ENCODE results near the gene NRCAM. TPM values are rescaled to one million over a fixed set of nuclear protein-coding genes. Genes with fewer than 3 reads are reported as not detected.

The NRCAM gene
- total and polyA plus RNA-seq, 2 of the 8 experiments (the other 6 are each of a cell fraction or from before 2014, with no cell fraction given), result 2.7 to 3.8 TPM

GRCh38 chr7:108467391-108467790, 11.2 kb upstream of the NRCAM start:
- Histone ChIP-seq H4K20me1 (replicated peaks in 1 of 2; ENCODE audit: control insufficient read depth in 1 of 2, insufficient read depth in 2 of 2, low read length in 2 of 2) (no peaks in the 10 kb centered on the region), H3K18ac (ENCODE audit: extremely low read depth, low read length) (no peak overlapping the region), H2BK120ac (replicated peaks; ENCODE audit: low read depth, low read length) (no peak overlapping the region), H3K27ac (ENCODE audit: low read depth, low read length) (no peak overlapping the region), H2BK12ac (ENCODE audit: low read depth, low read length) (no peak overlapping the region), H3K79me1 (ENCODE audit: low read depth, low read length) (no peaks in the 10 kb centered on the region), H3K4ac (replicated peaks; ENCODE audit: insufficient read length, low read depth, low read length) (no peak overlapping the region), H3K27me3 (replicated peaks in 1 of 4; ENCODE audit: control insufficient read depth in 3 of 4, extremely low read depth in 1 of 4, insufficient read depth in 3 of 4, low read length in 3 of 4) (no peaks in the 10 kb centered on the region), H2AK5ac (ENCODE audit: low read depth, low read length) (no peak overlapping the region), H4K5ac (ENCODE audit: insufficient read length, low read depth, low read length) (no peak overlapping the region), H4K91ac (replicated peaks; ENCODE audit: insufficient read length, low read length) (no peak overlapping the region), H3K14ac (ENCODE audit: insufficient read length) (no peak overlapping the region), H3K4me3 (ENCODE audit: extremely low read depth in 1 of 4, insufficient read depth in 2 of 4, low read depth in 3 of 4, low read length in 4 of 4) (no peak overlapping the region), H4K8ac (ENCODE audit: extremely low read depth, insufficient read depth, low read length) (no peak overlapping the region), H3K23ac (ENCODE audit: insufficient read length) (no peak overlapping the region), H2BK5ac (ENCODE audit: low read depth, low read length) (no peak overlapping the region), H3K4me2 (ENCODE audit: insufficient read depth in 1 of 2, low read depth in 2 of 2, low read length in 2 of 2) (no peak overlapping the region), H2BK20ac (ENCODE audit: low read length) (no peak overlapping the region), H3K4me1 (replicated peaks in 1 of 4; ENCODE audit: control insufficient read depth in 3 of 4, insufficient read depth in 4 of 4, low read length in 3 of 4) (peaks cover 0 to 5% (median 2%) of the 10 kb centered on the region in 4 experiments; a peak in 2 of 7 replicates), H3K9ac (replicated peaks in 1 of 4; ENCODE audit: extremely low read depth in 1 of 4, low read depth in 3 of 4, low read length in 3 of 4) (no peak overlapping the region), H3K23me2 (ENCODE audit: low read depth, low read length) (no peaks in the 10 kb centered on the region), H3K56ac (replicated peaks; ENCODE audit: insufficient read length, low read depth, low read length) (no peak overlapping the region), H3K36me3 (ENCODE audit: control insufficient read depth in 2 of 4, insufficient read depth in 4 of 4, low read length in 3 of 4) (no peaks in the 10 kb centered on the region), H2AFZ (ENCODE audit: low read length) (no peak overlapping the region), H3K9me3 (ENCODE audit: insufficient read depth in 2 of 2, low read depth in 1 of 2, low read length in 1 of 2) (no peaks in the 10 kb centered on the region), H3K79me2 (ENCODE audit: control insufficient read depth in 1 of 2, insufficient read depth in 2 of 2, low read length in 2 of 2) (no peaks in the 10 kb centered on the region), H2BK15ac (ENCODE audit: low read length) (no peak overlapping the region)
- no peak for DNase-seq (ENCODE audit: low read depth in 1 of 2, low spot score in 2 of 2)
- 92% methylated on average over 2 of the region's 2 CpGs; no CpG with 5 or more reads in 1 of the 2 experiments for WGBS, 2 experiments (ENCODE audit: extremely low coverage in 1 of 2, insufficient coverage in 1 of 2, insufficient read length in 1 of 2, insufficient replicate concordance in 2 of 2, low coverage in 1 of 2, low lambda C conversion rate in 2 of 2, missing lambda C conversion rate in 1 of 2)
- POLR2A ChIA-PET (ENCODE audit: partially characterized antibody), result interaction anchor here (0.7 kb wide), 1 partner anchor 11 kb away, joined by 3 read pairs; the partner anchor contains the start of gene NRCAM
- CTCF ChIA-PET (ENCODE audit: partially characterized antibody), result interaction anchor here (1.0 to 6.3 kb wide), 4 partner anchors 15 to 83 kb away, joined by 3 to 42 read pairs (median 8); no protein-coding TSS in a partner anchor
- FAIRE-seq, result no peak
- TF ChIP-seq CHD1 (IDR thresholded peaks at IDR 0.05; ENCODE audit: low read depth, low read length) (no peak), FOSL1 (IDR thresholded peaks at IDR 0.05; ENCODE audit: insufficient read depth, low read depth, low read length) (no peak)

Measured in H1 (cell line).